ENCODE results near the gene RELN.

Gene RELN

DNA sequence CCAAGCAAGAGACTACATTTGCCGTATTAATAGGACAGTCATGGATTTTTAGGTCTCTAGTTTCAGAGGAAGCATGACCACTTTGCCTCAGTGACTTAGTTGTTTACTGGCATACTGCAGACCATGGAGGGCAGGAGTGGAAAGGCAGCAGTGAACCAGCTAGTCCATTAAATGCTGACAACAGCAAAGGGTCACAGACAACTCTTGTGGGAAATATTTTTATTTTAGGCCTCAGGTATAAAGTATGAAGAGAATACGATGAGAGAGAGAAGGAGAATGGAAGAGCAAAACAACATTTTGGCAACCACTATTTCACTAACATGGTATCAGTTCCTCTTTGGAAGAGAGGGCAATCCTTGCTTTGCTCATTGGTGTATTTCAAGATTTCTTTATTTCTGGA lies 118.0 kb downstream of the RELN start:
- Histone ChIP-seq H3K36me3 (ENCODE audit: control insufficient read depth in 2 of 2, insufficient read depth in 1 of 2, low read length in 2 of 2) (no peaks in the 10 kb centered on the region), H3K9me3 (ENCODE audit: control insufficient read depth, insufficient read depth, low read depth, low read length) (no peaks in the 10 kb centered on the region), H3K4me1 (ENCODE audit: control insufficient read depth, insufficient read depth, low read length) (no peaks in the 10 kb centered on the region), H3K27ac (ENCODE audit: extremely low read depth, low read depth, low read length) (no peak overlapping the region), H3K4me3 (ENCODE audit: low read depth, low read length) (no peak overlapping the region)
- CTCF ChIA-PET: no interaction called here
- POLR2A ChIA-PET: no interaction called here
- TF ChIP-seq GFI1B (tag by site-specific recombination; IDR thresholded peaks at IDR 0.05): no peak
- TF ChIP-seq, protein P1, sequence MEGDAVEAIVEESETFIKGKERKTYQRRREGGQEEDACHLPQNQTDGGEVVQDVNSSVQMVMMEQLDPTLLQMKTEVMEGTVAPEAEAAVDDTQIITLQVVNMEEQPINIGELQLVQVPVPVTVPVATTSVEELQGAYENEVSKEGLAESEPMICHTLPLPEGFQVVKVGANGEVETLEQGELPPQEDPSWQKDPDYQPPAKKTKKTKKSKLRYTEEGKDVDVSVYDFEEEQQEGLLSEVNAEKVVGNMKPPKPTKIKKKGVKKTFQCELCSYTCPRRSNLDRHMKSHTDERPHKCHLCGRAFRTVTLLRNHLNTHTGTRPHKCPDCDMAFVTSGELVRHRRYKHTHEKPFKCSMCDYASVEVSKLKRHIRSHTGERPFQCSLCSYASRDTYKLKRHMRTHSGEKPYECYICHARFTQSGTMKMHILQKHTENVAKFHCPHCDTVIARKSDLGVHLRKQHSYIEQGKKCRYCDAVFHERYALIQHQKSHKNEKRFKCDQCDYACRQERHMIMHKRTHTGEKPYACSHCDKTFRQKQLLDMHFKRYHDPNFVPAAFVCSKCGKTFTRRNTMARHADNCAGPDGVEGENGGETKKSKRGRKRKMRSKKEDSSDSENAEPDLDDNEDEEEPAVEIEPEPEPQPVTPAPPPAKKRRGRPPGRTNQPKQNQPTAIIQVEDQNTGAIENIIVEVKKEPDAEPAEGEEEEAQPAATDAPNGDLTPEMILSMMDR (tag by site-specific recombination; IDR thresholded peaks at IDR 0.05): no peak
- TF ChIP-seq ZNF549 (tag by site-specific recombination; IDR thresholded peaks at IDR 0.05): no peak
- TF ChIP-seq RBAK (tag by site-specific recombination; IDR thresholded peaks at IDR 0.05): no peak
- no peak for TF ChIP-seq ZNF571 (tag by site-specific recombination; IDR thresholded peaks at IDR 0.05)
- TF ChIP-seq, protein P2, sequence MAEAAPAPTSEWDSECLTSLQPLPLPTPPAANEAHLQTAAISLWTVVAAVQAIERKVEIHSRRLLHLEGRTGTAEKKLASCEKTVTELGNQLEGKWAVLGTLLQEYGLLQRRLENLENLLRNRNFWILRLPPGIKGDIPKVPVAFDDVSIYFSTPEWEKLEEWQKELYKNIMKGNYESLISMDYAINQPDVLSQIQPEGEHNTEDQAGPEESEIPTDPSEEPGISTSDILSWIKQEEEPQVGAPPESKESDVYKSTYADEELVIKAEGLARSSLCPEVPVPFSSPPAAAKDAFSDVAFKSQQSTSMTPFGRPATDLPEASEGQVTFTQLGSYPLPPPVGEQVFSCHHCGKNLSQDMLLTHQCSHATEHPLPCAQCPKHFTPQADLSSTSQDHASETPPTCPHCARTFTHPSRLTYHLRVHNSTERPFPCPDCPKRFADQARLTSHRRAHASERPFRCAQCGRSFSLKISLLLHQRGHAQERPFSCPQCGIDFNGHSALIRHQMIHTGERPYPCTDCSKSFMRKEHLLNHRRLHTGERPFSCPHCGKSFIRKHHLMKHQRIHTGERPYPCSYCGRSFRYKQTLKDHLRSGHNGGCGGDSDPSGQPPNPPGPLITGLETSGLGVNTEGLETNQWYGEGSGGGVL (tag by site-specific recombination; IDR thresholded peaks at IDR 0.05): no peak
- no peak for TF ChIP-seq ZNF175 (tag by site-specific recombination; IDR thresholded peaks at IDR 0.05)
- TF ChIP-seq ZFP41 (tag by site-specific recombination; IDR thresholded peaks at IDR 0.05; ENCODE audit: borderline replicate concordance): no peak
- TF ChIP-seq, protein P3, sequence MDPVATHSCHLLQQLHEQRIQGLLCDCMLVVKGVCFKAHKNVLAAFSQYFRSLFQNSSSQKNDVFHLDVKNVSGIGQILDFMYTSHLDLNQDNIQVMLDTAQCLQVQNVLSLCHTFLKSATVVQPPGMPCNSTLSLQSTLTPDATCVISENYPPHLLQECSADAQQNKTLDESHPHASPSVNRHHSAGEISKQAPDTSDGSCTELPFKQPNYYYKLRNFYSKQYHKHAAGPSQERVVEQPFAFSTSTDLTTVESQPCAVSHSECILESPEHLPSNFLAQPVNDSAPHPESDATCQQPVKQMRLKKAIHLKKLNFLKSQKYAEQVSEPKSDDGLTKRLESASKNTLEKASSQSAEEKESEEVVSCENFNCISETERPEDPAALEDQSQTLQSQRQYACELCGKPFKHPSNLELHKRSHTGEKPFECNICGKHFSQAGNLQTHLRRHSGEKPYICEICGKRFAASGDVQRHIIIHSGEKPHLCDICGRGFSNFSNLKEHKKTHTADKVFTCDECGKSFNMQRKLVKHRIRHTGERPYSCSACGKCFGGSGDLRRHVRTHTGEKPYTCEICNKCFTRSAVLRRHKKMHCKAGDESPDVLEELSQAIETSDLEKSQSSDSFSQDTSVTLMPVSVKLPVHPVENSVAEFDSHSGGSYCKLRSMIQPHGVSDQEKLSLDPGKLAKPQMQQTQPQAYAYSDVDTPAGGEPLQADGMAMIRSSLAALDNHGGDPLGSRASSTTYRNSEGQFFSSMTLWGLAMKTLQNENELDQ (tag by site-specific recombination; IDR thresholded peaks at IDR 0.05; ENCODE audit: low read depth): no peak

DNA sequence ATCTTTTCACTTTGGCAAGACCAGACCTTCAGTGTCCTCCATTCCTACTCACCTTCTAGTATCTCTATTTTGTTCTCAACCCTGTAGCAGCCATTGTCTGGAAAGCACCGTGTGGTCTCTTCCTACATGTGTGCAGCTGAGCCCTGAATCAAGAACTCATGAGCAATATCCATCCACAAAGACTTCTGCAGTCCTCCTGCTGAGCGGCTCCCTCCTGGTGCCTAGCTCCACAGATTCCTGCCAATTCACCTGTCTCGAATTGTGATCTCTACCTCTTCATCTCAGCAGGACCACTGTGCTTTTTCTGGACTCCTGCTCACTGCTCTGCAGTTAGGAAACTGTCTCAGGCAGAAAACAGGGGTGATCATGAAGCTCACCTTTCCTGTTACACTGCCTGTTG lies 118.8 kb downstream of the RELN start:
- Histone ChIP-seq H3K36me3 (ENCODE audit: control insufficient read depth in 2 of 2, insufficient read depth in 1 of 2, low read length in 2 of 2) (no peaks in the 10 kb centered on the region), H3K4me1 (ENCODE audit: control insufficient read depth, insufficient read depth, low read length) (no peaks in the 10 kb centered on the region), H3K4me3 (ENCODE audit: low read depth, low read length) (no peak overlapping the region), H3K9me3 (ENCODE audit: control insufficient read depth, insufficient read depth, low read depth, low read length) (no peaks in the 10 kb centered on the region), H3K27ac (ENCODE audit: extremely low read depth, low read depth, low read length) (no peak overlapping the region)
- ChIA-PET CTCF (no interaction called here), POLR2A (no interaction called here)
- TF ChIP-seq GLIS2 (tag by site-specific recombination; IDR thresholded peaks at IDR 0.05): no peak
- TF ChIP-seq ZNF112 (tag by site-specific recombination; IDR thresholded peaks at IDR 0.05): no peak
- TF ChIP-seq ZNF266 (tag by site-specific recombination; IDR thresholded peaks at IDR 0.05; ENCODE audit: low read depth): no peak
- TF ChIP-seq, protein P4, sequence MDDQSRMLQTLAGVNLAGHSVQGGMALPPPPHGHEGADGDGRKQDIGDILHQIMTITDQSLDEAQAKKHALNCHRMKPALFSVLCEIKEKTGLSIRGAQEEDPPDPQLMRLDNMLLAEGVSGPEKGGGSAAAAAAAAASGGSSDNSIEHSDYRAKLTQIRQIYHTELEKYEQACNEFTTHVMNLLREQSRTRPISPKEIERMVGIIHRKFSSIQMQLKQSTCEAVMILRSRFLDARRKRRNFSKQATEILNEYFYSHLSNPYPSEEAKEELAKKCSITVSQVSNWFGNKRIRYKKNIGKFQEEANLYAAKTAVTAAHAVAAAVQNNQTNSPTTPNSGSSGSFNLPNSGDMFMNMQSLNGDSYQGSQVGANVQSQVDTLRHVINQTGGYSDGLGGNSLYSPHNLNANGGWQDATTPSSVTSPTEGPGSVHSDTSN (CRISPR knock-in tag; IDR thresholded peaks at IDR 0.05): no peak
- no peak for TF ChIP-seq KLF8 (tag by site-specific recombination; IDR thresholded peaks at IDR 0.05)
- no peak for TF ChIP-seq ZNF155 (tag by site-specific recombination; IDR thresholded peaks at IDR 0.05)

DNA sequence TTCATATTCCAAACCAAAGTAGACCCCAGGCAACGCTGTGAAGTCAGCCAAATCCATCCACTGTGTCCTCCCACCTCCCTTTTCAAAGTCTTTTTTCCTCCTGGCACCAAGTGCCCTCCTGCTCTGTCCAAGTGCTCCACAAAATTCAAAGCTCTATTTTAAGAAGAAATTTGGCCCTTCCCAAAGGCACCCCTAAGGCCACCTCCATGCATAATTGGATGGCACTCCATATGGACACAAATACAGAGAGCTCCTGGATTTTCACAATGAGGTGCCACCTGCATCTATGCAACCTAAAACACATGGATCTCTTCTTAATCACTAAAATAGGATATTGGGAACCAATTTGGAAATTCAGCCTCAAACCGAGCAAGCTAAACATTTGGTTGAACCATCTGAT lies 121.6 kb downstream of the RELN start:
- H3K9me3 ChIP-seq (ENCODE audit: control insufficient read depth, insufficient read depth, low read depth, low read length): no peaks in the 10 kb centered on the region
- CTCF ChIA-PET: interaction anchor here (0.7 kb wide), 1 partner anchor 73 kb away, joined by 3 read pairs; no protein-coding TSS in a partner anchor
- no peaks in the 10 kb centered on the region for H3K4me1 ChIP-seq (ENCODE audit: control insufficient read depth, insufficient read depth, low read length)
- no peaks in the 10 kb centered on the region for H3K36me3 ChIP-seq (ENCODE audit: control insufficient read depth in 2 of 2, insufficient read depth in 1 of 2, low read length in 2 of 2)
- H3K27ac ChIP-seq (ENCODE audit: extremely low read depth, low read depth, low read length): no peak overlapping the region
- H3K4me3 ChIP-seq (ENCODE audit: low read depth, low read length): no peak overlapping the region
- POLR2A ChIA-PET: no interaction called here
- TF ChIP-seq ZBTB21 (tag by site-specific recombination; IDR thresholded peaks at IDR 0.05): no peak
- no peak for TF ChIP-seq SETDB1 (IDR thresholded peaks at IDR 0.05; ENCODE audit: insufficient read length, low read length)
- TF ChIP-seq ZNF707 (tag by site-specific recombination; IDR thresholded peaks at IDR 0.05): no peak
- TF ChIP-seq, protein P5, sequence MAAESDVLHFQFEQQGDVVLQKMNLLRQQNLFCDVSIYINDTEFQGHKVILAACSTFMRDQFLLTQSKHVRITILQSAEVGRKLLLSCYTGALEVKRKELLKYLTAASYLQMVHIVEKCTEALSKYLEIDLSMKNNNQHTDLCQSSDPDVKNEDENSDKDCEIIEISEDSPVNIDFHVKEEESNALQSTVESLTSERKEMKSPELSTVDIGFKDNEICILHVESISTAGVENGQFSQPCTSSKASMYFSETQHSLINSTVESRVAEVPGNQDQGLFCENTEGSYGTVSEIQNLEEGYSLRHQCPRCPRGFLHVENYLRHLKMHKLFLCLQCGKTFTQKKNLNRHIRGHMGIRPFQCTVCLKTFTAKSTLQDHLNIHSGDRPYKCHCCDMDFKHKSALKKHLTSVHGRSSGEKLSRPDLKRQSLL (tag by site-specific recombination; IDR thresholded peaks at IDR 0.05): no peak
- TF ChIP-seq, protein P6, sequence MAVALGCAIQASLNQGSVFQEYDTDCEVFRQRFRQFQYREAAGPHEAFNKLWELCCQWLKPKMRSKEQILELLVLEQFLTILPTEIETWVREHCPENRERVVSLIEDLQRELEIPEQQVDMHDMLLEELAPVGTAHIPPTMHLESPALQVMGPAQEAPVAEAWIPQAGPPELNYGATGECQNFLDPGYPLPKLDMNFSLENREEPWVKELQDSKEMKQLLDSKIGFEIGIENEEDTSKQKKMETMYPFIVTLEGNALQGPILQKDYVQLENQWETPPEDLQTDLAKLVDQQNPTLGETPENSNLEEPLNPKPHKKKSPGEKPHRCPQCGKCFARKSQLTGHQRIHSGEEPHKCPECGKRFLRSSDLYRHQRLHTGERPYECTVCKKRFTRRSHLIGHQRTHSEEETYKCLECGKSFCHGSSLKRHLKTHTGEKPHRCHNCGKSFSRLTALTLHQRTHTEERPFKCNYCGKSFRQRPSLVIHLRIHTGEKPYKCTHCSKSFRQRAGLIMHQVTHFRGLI (tag by site-specific recombination; IDR thresholded peaks at IDR 0.05): no peak
- TF ChIP-seq ZNF138 (tag by site-specific recombination; IDR thresholded peaks at IDR 0.05; ENCODE audit: borderline replicate concordance): no peak
- TF ChIP-seq ZNF354C (tag by site-specific recombination; IDR thresholded peaks at IDR 0.05; ENCODE audit: borderline replicate concordance, low read depth): no peak

All from HEK293 (cell line).